ENCODE results near the gene TMA7.

DNA sequence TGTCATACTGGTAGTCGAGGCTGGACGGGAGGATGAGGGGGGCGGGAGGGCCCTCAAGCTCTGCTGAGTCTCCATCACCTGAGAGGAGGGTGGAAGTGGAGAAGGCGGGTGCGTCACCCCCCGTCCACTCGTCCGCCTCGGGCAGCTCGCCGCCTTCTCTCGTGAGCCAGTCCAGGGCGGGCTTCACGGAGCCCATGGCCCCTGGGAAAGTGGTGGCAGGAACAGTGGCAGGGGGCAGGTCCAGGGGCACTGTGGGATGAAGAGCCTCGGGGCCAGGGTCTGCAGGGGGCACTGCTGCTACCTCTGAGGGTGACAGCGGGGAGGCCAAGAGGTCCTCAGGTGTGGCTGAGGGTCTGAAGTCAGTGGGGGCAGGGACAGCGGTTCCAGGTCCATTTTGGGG, 20.5 kb upstream of the TMA7 start:
- TF ChIP-seq, protein P1, sequence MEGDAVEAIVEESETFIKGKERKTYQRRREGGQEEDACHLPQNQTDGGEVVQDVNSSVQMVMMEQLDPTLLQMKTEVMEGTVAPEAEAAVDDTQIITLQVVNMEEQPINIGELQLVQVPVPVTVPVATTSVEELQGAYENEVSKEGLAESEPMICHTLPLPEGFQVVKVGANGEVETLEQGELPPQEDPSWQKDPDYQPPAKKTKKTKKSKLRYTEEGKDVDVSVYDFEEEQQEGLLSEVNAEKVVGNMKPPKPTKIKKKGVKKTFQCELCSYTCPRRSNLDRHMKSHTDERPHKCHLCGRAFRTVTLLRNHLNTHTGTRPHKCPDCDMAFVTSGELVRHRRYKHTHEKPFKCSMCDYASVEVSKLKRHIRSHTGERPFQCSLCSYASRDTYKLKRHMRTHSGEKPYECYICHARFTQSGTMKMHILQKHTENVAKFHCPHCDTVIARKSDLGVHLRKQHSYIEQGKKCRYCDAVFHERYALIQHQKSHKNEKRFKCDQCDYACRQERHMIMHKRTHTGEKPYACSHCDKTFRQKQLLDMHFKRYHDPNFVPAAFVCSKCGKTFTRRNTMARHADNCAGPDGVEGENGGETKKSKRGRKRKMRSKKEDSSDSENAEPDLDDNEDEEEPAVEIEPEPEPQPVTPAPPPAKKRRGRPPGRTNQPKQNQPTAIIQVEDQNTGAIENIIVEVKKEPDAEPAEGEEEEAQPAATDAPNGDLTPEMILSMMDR (IDR thresholded peaks at IDR 0.05; ENCODE audit: low read depth, low read length, missing input control) = no peak
- TF ChIP-seq HNF4G (IDR thresholded peaks at IDR 0.05) = no peak
- no peak for TF ChIP-seq JUND (IDR thresholded peaks at IDR 0.05)
- no peak for TF ChIP-seq RAD21 (IDR thresholded peaks at IDR 0.05)
- TF ChIP-seq YY1 (IDR thresholded peaks at IDR 0.05) = no peak
- no peak for TF ChIP-seq GABPA (IDR thresholded peaks at IDR 0.05 in 1 of 2, conservative IDR thresholded peaks at IDR 0.05 in 1 of 2)
- no peak for TF ChIP-seq SP1 (IDR thresholded peaks at IDR 0.05)
- no peak for TF ChIP-seq ATF3 (IDR thresholded peaks at IDR 0.05)
- no peak for TF ChIP-seq HNF4A (conservative IDR thresholded peaks at IDR 0.05)
- TF ChIP-seq TAF1 (conservative IDR thresholded peaks at IDR 0.05) = no peak

Measured in liver (tissue), 3 donors.